Heart left ventricle (tissue), 16 donors: ENCODE results near the gene FLT3LG. TPM values are rescaled to one million over a fixed set of nuclear protein-coding genes. Genes with fewer than 3 reads are reported as not detected.

ENCODE experiments used
- ATAC-seq, 4 donors: fragments of 200-7000 bp; cut with Tn5 transposase; one replicate each; pipeline ENCODE4 v1.9.1; 2020 to 2022; ENCODE audit warnings: moderate library complexity in 4 of 4, mild to moderate bottlenecking in 3 of 4, moderate number of reproducible peaks in 1 of 4
- DNase-seq, 5 donors: peaks; one replicate each; pipeline ENCODE4 v3.0.0-alpha.2; 2020
- H3K27ac ChIP-seq, 12 donors: fragments of 200-600 bp; sonication (generic) in 4 of 12; one replicate each; pipeline versions ENCODE4 v1.5.0 to v1.8.0; 2016 to 2022; ENCODE audit warnings: mild to moderate bottlenecking in 2 of 12
- H3K27me3 ChIP-seq, 9 donors: fragments of 200-600 bp; sonication (generic) in 2 of 9; one replicate each; pipeline versions ENCODE4 v1.5.1 to v1.8.0; 2016 to 2022; ENCODE audit warnings: mild to moderate bottlenecking in 3 of 9
- H3K36me3 ChIP-seq, 9 donors: fragments of 200-600 bp; sonication (generic) in 2 of 9; one replicate each; pipeline versions ENCODE4 v1.5.0 to v1.8.0; 2018 to 2022; ENCODE audit warnings: mild to moderate bottlenecking in 2 of 9
- H3K4me1 ChIP-seq, 12 donors: fragments of 200-600 bp; sonication (generic) in 4 of 12; one replicate each; pipeline versions ENCODE4 v1.5.0 to v1.8.0; 2016 to 2022; ENCODE audit warnings: mild to moderate bottlenecking in 3 of 12
- H3K4me3 ChIP-seq, 12 donors: fragments of 200-600 bp; sonication (generic) in 4 of 12; one replicate each; pipeline versions ENCODE4 v1.5.0 to v1.8.0; 2017 to 2022; ENCODE audit warnings: mild to moderate bottlenecking in 9 of 12, moderate library complexity in 4 of 12
- H3K9me3 ChIP-seq, 12 donors: fragments of 200-600 bp; sonication (generic) in 4 of 12; one replicate each; pipeline versions ENCODE4 v1.5.0 to v1.8.0; 2016 to 2022; ENCODE audit warnings: mild to moderate bottlenecking in 1 of 12
- POLR2A ChIP-seq, 2 donors: fragments of 450-650 bp; IDR thresholded peaks; one replicate each; pipeline ENCODE4 v1.6.1; 2017; ENCODE audit warnings: antibody characterized with exemption in 2 of 2, mild to moderate bottlenecking in 2 of 2, moderate library complexity in 2 of 2
- WGBS, 4 donors: extraction: QIAGEN DNeasy Blood & Tissue Kit in 2 of 4; methylation state at CpG; one replicate each; pipeline versions ENCODE4 v1.1.5 to v1.1.7; 2013 to 2018; 5-methylcytosine and 5-hydroxymethylcytosine counted together
- intact Hi-C, 10 donors: fragments of 100-400 bp; cut with DNase I; formaldehyde crosslinking; loops; one replicate each; pipeline versions ENCODE4 v1.11.1 to v1.14.2; 2022
- polyA plus RNA-seq, 2 donors: library from polyadenylated mRNA; stranded (reverse); fragments of 200-250 nt; gene quantifications; one replicate each; pipeline ENCODE4 v1.2.3, GENCODE V29; 2013
- total RNA-seq, 9 donors: library from RNA; depleted of rRNA in 2 of 9; stranded (reverse); fragments of >200 nt in 2 of 9; fragmentation: NEBNext Ultra II Directional in 3 of 9; extraction: Animal tissue kit (Norgen Biotek cat#: 25700) in 3 of 9; gene quantifications; one replicate each; pipeline versions ENCODE4 v1.1.0 to v1.2.4, GENCODE V29; 2016 to 2023
- TF ChIP-seq, protein P1 (sequence below), 12 donors: fragments of 200-600 bp; sonication (generic) in 4 of 12; IDR thresholded peaks; one replicate each; pipeline versions ENCODE4 v1.5.0 to v1.8.0; 2018 to 2022; ENCODE audit warnings: antibody characterized with exemption in 12 of 12, mild to moderate bottlenecking in 5 of 12
- donor health status: ischemic (EF 13 %, LVEDD 7.1; RV severe dilation, severe dysfunction).
- donor health status: healthy with polysubstance abuse.
- donor health status: DM: no; HTN: yes; CAD: no.
- donor health status: DM: no; HTN: no; CAD: no.
- donor health status: ischemic (EF 25% LVEDD 6.9; RV normal size, moderate dysfunction).
- donor health status: ischemic (EF 25% LVEDD 5.7; RV mildly dilated, moderate dysfunction).
- donor health status: healthy.
- donor health status: DM: yes; HTN: yes; CAD: no.
- donor health status: ischemic (EF 35%, LVEDD 5.7; RV mildly dilated, moderate dysfunction).
- donor health status: nonischemic (EF 11% LVEDD 7.7; RV severe dilation, severe dysfunction).
- donor health status: DM: yes; HTN: yes; CAD: no.
- donor health status: PGD.
- donor health status: ischemic (EF 29% LVEDD 5.4; RV normal size, mild dysfunction).
- donor health status: nonischemic (EF 23%, LVEDD 6.1; RV moderate dilation, normal function).

FLT3LG gene
- total and polyA plus RNA-seq, 11 donors: 1.7 to 13.4 (median 2.6) TPM

GRCh38 chr19:49497047-49497788, 23.2 kb downstream of the FLT3LG start:
- peak in 4 of 5 donors; percentile 63 to 76 (median 67) for DNase-seq
- no peak for TF ChIP-seq POLR2A (IDR thresholded peaks at IDR 0.05)
- TF ChIP-seq, protein P1, sequence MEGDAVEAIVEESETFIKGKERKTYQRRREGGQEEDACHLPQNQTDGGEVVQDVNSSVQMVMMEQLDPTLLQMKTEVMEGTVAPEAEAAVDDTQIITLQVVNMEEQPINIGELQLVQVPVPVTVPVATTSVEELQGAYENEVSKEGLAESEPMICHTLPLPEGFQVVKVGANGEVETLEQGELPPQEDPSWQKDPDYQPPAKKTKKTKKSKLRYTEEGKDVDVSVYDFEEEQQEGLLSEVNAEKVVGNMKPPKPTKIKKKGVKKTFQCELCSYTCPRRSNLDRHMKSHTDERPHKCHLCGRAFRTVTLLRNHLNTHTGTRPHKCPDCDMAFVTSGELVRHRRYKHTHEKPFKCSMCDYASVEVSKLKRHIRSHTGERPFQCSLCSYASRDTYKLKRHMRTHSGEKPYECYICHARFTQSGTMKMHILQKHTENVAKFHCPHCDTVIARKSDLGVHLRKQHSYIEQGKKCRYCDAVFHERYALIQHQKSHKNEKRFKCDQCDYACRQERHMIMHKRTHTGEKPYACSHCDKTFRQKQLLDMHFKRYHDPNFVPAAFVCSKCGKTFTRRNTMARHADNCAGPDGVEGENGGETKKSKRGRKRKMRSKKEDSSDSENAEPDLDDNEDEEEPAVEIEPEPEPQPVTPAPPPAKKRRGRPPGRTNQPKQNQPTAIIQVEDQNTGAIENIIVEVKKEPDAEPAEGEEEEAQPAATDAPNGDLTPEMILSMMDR (IDR thresholded peaks at IDR 0.05): no peak
- peaks cover 14 to 56% (median 41%) of the 10 kb centered on the region in 12 donors for H3K4me1 ChIP-seq
- peaks cover 2 to 44% (median 42%) of the 10 kb centered on the region in 9 donors for H3K36me3 ChIP-seq
- intact Hi-C loops: loop anchor here in 3 of 10 donors (5.0 kb wide), 3 partner anchors 170 to 380 kb away; partner anchors contain the start of genes PRMT1 (in 2 of the 3), AKT1S1 (in 1 of the 3), BCL2L12 (in 1 of the 3) and IRF3 (in 1 of the 3)
- no peaks in the 10 kb centered on the region for H3K9me3 ChIP-seq
- 20 to 26% (median 23%) methylated on average over 21 to 22 of the region's 22 CpGs for WGBS, 4 donors
- H3K27me3 ChIP-seq: no peaks in the 10 kb centered on the region
- H3K4me3 ChIP-seq: peak overlapping the region; percentile 80 to 98 (median 90)
- no peak for ATAC-seq
- H3K27ac ChIP-seq: peak overlapping the region in 11 of 12 donors; percentile 89 to 99 (median 96)

DNA sequence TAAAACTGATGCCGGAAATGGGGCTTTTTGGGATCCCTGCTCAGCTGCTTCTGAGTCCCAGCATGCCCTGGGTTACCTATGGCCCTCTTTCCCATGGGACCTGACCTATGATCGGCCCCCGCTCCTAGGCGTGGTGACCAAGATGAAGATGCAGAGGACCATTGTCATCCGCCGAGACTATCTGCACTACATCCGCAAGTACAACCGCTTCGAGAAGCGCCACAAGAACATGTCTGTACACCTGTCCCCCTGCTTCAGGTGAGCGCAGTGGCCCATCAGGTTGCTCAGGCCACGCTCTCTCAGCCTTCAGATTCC, 23.7 kb downstream of the FLT3LG start:
- no peaks in the 10 kb centered on the region for H3K9me3 ChIP-seq
- peaks cover 2 to 39% (median 37%) of the 10 kb centered on the region in 9 donors for H3K36me3 ChIP-seq
- no peaks in the 10 kb centered on the region for H3K27me3 ChIP-seq
- peaks cover 14 to 53% (median 40%) of the 10 kb centered on the region in 12 donors for H3K4me1 ChIP-seq
- 86 to 93% (median 90%) methylated on average over 12 of the region's 12 CpGs for WGBS, 4 donors
- TF ChIP-seq, protein P1 (IDR thresholded peaks at IDR 0.05): no peak
- peak overlapping the region in 8 of 12 donors; percentile 80 to 98 (median 90) for H3K4me3 ChIP-seq
- DNase-seq (no peak), ATAC-seq (no peak)
- H3K27ac ChIP-seq: peak overlapping the region in 5 of 12 donors; percentile 89 to 97 (median 96)
- intact Hi-C loops: loop anchor here in 3 of 10 donors (5.0 kb wide), 3 partner anchors 170 to 380 kb away; partner anchors contain the start of genes PRMT1 (in 2 of the 3), AKT1S1 (in 1 of the 3), BCL2L12 (in 1 of the 3) and IRF3 (in 1 of the 3)

- Histone ChIP-seq H3K4me3 (peak overlapping the region in 1 of 12 donors; percentile 93), H3K27me3 (no peaks in the 10 kb centered on the region), H3K4me1 (peaks cover 14 to 58% (median 43%) of the 10 kb centered on the region in 12 donors), H3K9me3 (no peaks in the 10 kb centered on the region), H3K27ac (peak overlapping the region in 2 of 12 donors; percentile 4 to 96), H3K36me3 (peaks cover 2 to 32% (median 30%) of the 10 kb centered on the region in 9 donors)
- no peak for DNase-seq
- 82 to 86% (median 85%) methylated on average over 7 of the region's 7 CpGs for WGBS, 4 donors
- intact Hi-C loops: loop anchor here in 3 of 10 donors (5.0 kb wide), 3 partner anchors 169 to 379 kb away; partner anchors contain the start of genes PRMT1 (in 2 of the 3), AKT1S1 (in 1 of the 3), BCL2L12 (in 1 of the 3) and IRF3 (in 1 of the 3)
- no peak for TF ChIP-seq POLR2A (IDR thresholded peaks at IDR 0.05)
- TF ChIP-seq, protein P1 (IDR thresholded peaks at IDR 0.05): no peak
- ATAC-seq: no peak
Measured at GRCh38 chr19:49498475-49498874, 24.5 kb downstream of the FLT3LG start.
